DOHH2 (cell line): Measurements from ENCODE around the gene CALM3.

ENCODE experiments used
- H3F3A ChIP-seq: fragments of 200-600 bp; sonication (generic), shearing (Covaris generic); 2 replicates; pipeline ENCODE4 v1.6.0; 2016; ENCODE audit warnings: antibody characterized with exemption, mild to moderate bottlenecking; ENCODE audit not compliant: control insufficient read depth, insufficient read depth
- H3K27ac ChIP-seq: fragments of 200-600 bp; sonication (generic); 2 replicates; pipeline ENCODE4 v1.5.1; 2014; ENCODE audit warnings: low read depth, mild to moderate bottlenecking, low read length, moderate library complexity
- H3K27me3 ChIP-seq: fragments of 200-600 bp; sonication (generic); 2 replicates; pipeline ENCODE4 v1.6.1; 2014; ENCODE audit warnings: mild to moderate bottlenecking, low read length, mixed read lengths; ENCODE audit not compliant: control insufficient read depth
- H3K36me3 ChIP-seq: fragments of 200-600 bp; sonication (generic); 2 replicates; pipeline ENCODE4 v1.6.1; 2014; ENCODE audit warnings: mild to moderate bottlenecking, low read length, moderate library complexity, mixed read lengths; ENCODE audit not compliant: control insufficient read depth
- H3K4me1 ChIP-seq: fragments of 200-600 bp; sonication (generic); 2 replicates; pipeline ENCODE4 v1.6.1; 2014; ENCODE audit warnings: mild to moderate bottlenecking, low read length, mixed read lengths; ENCODE audit not compliant: control insufficient read depth
- H3K4me2 ChIP-seq: fragments of 200-600 bp; sonication (generic); 2 replicates; pipeline ENCODE4 v1.6.0; 2014; ENCODE audit warnings: mild to moderate bottlenecking, low read length, moderate library complexity
- H3K4me3 ChIP-seq: fragments of 200-600 bp; sonication (generic); 2 replicates; pipeline ENCODE4 v1.5.1; 2014; ENCODE audit warnings: mild to moderate bottlenecking, low read length, mixed read lengths
- H3K79me2 ChIP-seq: fragments of 200-600 bp; sonication (generic); 2 replicates; pipeline ENCODE4 v1.6.1; 2014; ENCODE audit warnings: mild to moderate bottlenecking, low read length, mixed read lengths; ENCODE audit not compliant: control insufficient read depth
- H3K9me2 ChIP-seq: fragments of 200-600 bp; sonication (generic); replicated peaks from 2 replicates; pipeline ENCODE4 v1.6.1; 2014; ENCODE audit warnings: mild to moderate bottlenecking, low read length, mixed read lengths; ENCODE audit not compliant: control insufficient read depth
- H3K9me3 ChIP-seq: fragments of 200-600 bp; sonication (generic); 2 replicates; pipeline ENCODE4 v1.6.1; 2014; ENCODE audit warnings: antibody characterized with exemption, low read length, mixed read lengths; ENCODE audit not compliant: control insufficient read depth, insufficient read depth
- H4K20me1 ChIP-seq: fragments of 200-600 bp; sonication (generic); 2 replicates; pipeline ENCODE4 v1.6.0; 2014; ENCODE audit warnings: low read depth, mild to moderate bottlenecking, antibody characterized with exemption, low read length, moderate library complexity; ENCODE audit not compliant: control insufficient read depth, insufficient read depth
- CTCF ChIP-seq: fragments of 200-600 bp; sonication (generic); IDR thresholded peaks from one replicate; pipeline ENCODE4 v1.5.1; 2014; ENCODE audit warnings: antibody characterized with exemption, mild to moderate bottlenecking, low read depth, low read length; ENCODE audit not compliant: poor library complexity, severe bottlenecking
- EZH2phosphoT487 ChIP-seq: fragments of 200-600 bp; sonication (generic); IDR thresholded peaks from 2 replicates; pipeline ENCODE4 v1.6.1; 2017; ENCODE audit warnings: borderline replicate concordance, mild to moderate bottlenecking, antibody characterized with exemption, low read length, moderate library complexity, mixed read lengths

Gene CALM3

GRCh38 chr19:46611776-46612175, 10.6 kb downstream of the CALM3 start:
- H3K27ac ChIP-seq, result no peak overlapping the region
- H3K36me3 ChIP-seq, result peaks cover 41% of the 10 kb centered on the region
- no peaks in the 10 kb centered on the region for H3K79me2 ChIP-seq
- H3K9me3 ChIP-seq, result no peaks in the 10 kb centered on the region
- no peaks in the 10 kb centered on the region for H3K27me3 ChIP-seq
- no peaks in the 10 kb centered on the region for H3K9me2 ChIP-seq
- peaks cover 30% of the 10 kb centered on the region for H3K4me1 ChIP-seq
- peaks cover 10% of the 10 kb centered on the region for H3F3A ChIP-seq
- TF ChIP-seq CTCF (no peak), EZH2phosphoT487 (no peak)
- H3K4me3 ChIP-seq, result no peak overlapping the region
- 0 out of 2 replicates have a peak, but pooled peaks cover under 1% of the 10 kb centered on the region for H4K20me1 ChIP-seq
- H3K4me2 ChIP-seq, result peak overlapping the region; percentile 36; the same call in 1 of the 2 replicates

- Histone ChIP-seq H3K27me3 (no peaks in the 10 kb centered on the region), H3K4me2 (no peak overlapping the region), H3K27ac (no peak overlapping the region), H3K9me2 (no peaks in the 10 kb centered on the region), H4K20me1 (no peaks in the 10 kb centered on the region), H3F3A (peaks cover 12% of the 10 kb centered on the region), H3K4me1 (peaks cover 40% of the 10 kb centered on the region), H3K4me3 (no peak overlapping the region), H3K79me2 (no peaks in the 10 kb centered on the region), H3K9me3 (no peaks in the 10 kb centered on the region), H3K36me3 (peaks cover 24% of the 10 kb centered on the region)
- TF ChIP-seq CTCF, result no peak
- TF ChIP-seq EZH2phosphoT487, result no peak
Measured at GRCh38 chr19:46613525-46613924, 12.4 kb downstream of the CALM3 start.

- peak; percentile 90 for TF ChIP-seq CTCF
- no peak for TF ChIP-seq EZH2phosphoT487
- peaks cover 17% of the 10 kb centered on the region for H3K36me3 ChIP-seq
- H3K4me2 ChIP-seq, result no peak overlapping the region; the same call in 1 of the 2 replicates
- peaks cover 17% of the 10 kb centered on the region for H3F3A ChIP-seq
- no peak overlapping the region for H3K4me3 ChIP-seq
- no peaks in the 10 kb centered on the region for H3K79me2 ChIP-seq
- H3K9me3 ChIP-seq, result no peaks in the 10 kb centered on the region
- H3K4me1 ChIP-seq, result peaks cover 47% of the 10 kb centered on the region
- no peaks in the 10 kb centered on the region for H3K27me3 ChIP-seq
- no peaks in the 10 kb centered on the region for H3K9me2 ChIP-seq
- no peaks in the 10 kb centered on the region for H4K20me1 ChIP-seq
- no peak overlapping the region for H3K27ac ChIP-seq
Measured at GRCh38 chr19:46614114-46614722, 13.1 kb downstream of the CALM3 start.
